Measurements from ENCODE around the gene ST8SIA2. TPM values are rescaled to one million over a fixed set of nuclear protein-coding genes. Genes with fewer than 3 reads are reported as not detected.

ST8SIA2 gene
- total RNA-seq, 5 donors from 2014 or later (not counting 1 experiment from before 2014, with no cell fraction given) = not detected

- Histone ChIP-seq H3K9me3 (no peaks in the 10 kb centered on the region), H3K4me3 (ENCODE audit: control insufficient read depth in 1 of 2, extremely low read depth in 1 of 2, low read length in 1 of 2) (no peak overlapping the region), H3K4me1 (ENCODE audit: control insufficient read depth in 1 of 2, extremely low read depth in 1 of 2, insufficient read depth in 2 of 2, low read length in 2 of 2) (no peaks in the 10 kb centered on the region), H3K27ac (ENCODE audit: low read length) (no peak overlapping the region), H3K36me3 (ENCODE audit: control insufficient read depth in 2 of 2, extremely low read depth in 1 of 2, insufficient read depth in 1 of 2, low read length in 1 of 2) (no peaks in the 10 kb centered on the region), H3K27me3 (replicated peaks in 1 of 2; ENCODE audit: control insufficient read depth in 2 of 2, extremely low read depth in 1 of 2, insufficient read depth in 2 of 2, low read length in 1 of 2) (peaks cover 0 to 5% of the 10 kb centered on the region in 2 experiments)
- POLR2A ChIA-PET = no interaction called here
- H3K27ac Mint-ChIP-seq = no peak overlapping the region
- no peaks in the 10 kb centered on the region for H3K9me3 Mint-ChIP-seq
- no peak for ATAC-seq (replicated peaks in 1 of 4)
- 91% methylated on average over 4 of the region's 6 CpGs for WGBS (ENCODE audit: insufficient coverage)
- no peak overlapping the region for H3K4me3 Mint-ChIP-seq
- no peaks in the 10 kb centered on the region for H3K36me3 Mint-ChIP-seq
- H3K27me3 Mint-ChIP-seq = peaks cover 7 to 11% of the 10 kb centered on the region in 2 donors
- DNase-seq = no peak
- no peaks in the 10 kb centered on the region for H3K4me1 Mint-ChIP-seq
- CTCF ChIA-PET = no interaction called here
Observed at GRCh38 chr15:92365084-92365483, 28.6 kb upstream of the ST8SIA2 start.

GRCh38 chr15:92365906-92366305, 27.8 kb upstream of the ST8SIA2 start:
- Mint-ChIP-seq H3K9me3 (no peaks in the 10 kb centered on the region), H3K27ac (no peak overlapping the region), H3K27me3 (peaks cover 6 to 8% of the 10 kb centered on the region in 2 donors), H3K4me3 (no peak overlapping the region), H3K36me3 (no peaks in the 10 kb centered on the region), H3K4me1 (no peaks in the 10 kb centered on the region)
- WGBS (ENCODE audit: insufficient coverage) = 50% methylated on average over 2 of the region's 3 CpGs
- H3K27ac ChIP-seq (ENCODE audit: low read length) = no peak overlapping the region
- DNase-seq = no peak
- peaks cover 0 to 2% of the 10 kb centered on the region in 2 experiments for H3K27me3 ChIP-seq (replicated peaks in 1 of 2; ENCODE audit: control insufficient read depth in 2 of 2, extremely low read depth in 1 of 2, insufficient read depth in 2 of 2, low read length in 1 of 2)
- no peaks in the 10 kb centered on the region for H3K9me3 ChIP-seq
- no peaks in the 10 kb centered on the region for H3K4me1 ChIP-seq (ENCODE audit: control insufficient read depth in 1 of 2, extremely low read depth in 1 of 2, insufficient read depth in 2 of 2, low read length in 2 of 2)
- CTCF ChIA-PET = no interaction called here
- POLR2A ChIA-PET = no interaction called here
- no peaks in the 10 kb centered on the region for H3K36me3 ChIP-seq (ENCODE audit: control insufficient read depth in 2 of 2, extremely low read depth in 1 of 2, insufficient read depth in 1 of 2, low read length in 1 of 2)
- no peak overlapping the region for H3K4me3 ChIP-seq (ENCODE audit: control insufficient read depth in 1 of 2, extremely low read depth in 1 of 2, low read length in 1 of 2)
- no peak for ATAC-seq (replicated peaks in 1 of 4)

GRCh38 chr15:92366381-92366780, 27.3 kb upstream of the ST8SIA2 start:
- Histone ChIP-seq H3K4me1 (ENCODE audit: control insufficient read depth in 1 of 2, extremely low read depth in 1 of 2, insufficient read depth in 2 of 2, low read length in 2 of 2) (no peaks in the 10 kb centered on the region), H3K27ac (ENCODE audit: low read length) (no peak overlapping the region), H3K9me3 (no peaks in the 10 kb centered on the region), H3K36me3 (ENCODE audit: control insufficient read depth in 2 of 2, extremely low read depth in 1 of 2, insufficient read depth in 1 of 2, low read length in 1 of 2) (no peaks in the 10 kb centered on the region), H3K27me3 (replicated peaks in 1 of 2; ENCODE audit: control insufficient read depth in 2 of 2, extremely low read depth in 1 of 2, insufficient read depth in 2 of 2, low read length in 1 of 2) (peaks cover 0 to under 1% of the 10 kb centered on the region in 2 experiments), H3K4me3 (ENCODE audit: control insufficient read depth in 1 of 2, extremely low read depth in 1 of 2, low read length in 1 of 2) (no peak overlapping the region)
- no peak for ATAC-seq (replicated peaks in 1 of 4)
- Mint-ChIP-seq H3K4me3 (no peak overlapping the region), H3K4me1 (no peaks in the 10 kb centered on the region), H3K9me3 (no peaks in the 10 kb centered on the region), H3K27ac (no peak overlapping the region), H3K27me3 (peaks cover 4 to 8% of the 10 kb centered on the region in 2 donors), H3K36me3 (no peaks in the 10 kb centered on the region)
- ChIA-PET CTCF (no interaction called here), POLR2A (no interaction called here)
- DNase-seq = no peak
- 95% methylated on average over 2 of the region's 5 CpGs for WGBS (ENCODE audit: insufficient coverage)

DNA sequence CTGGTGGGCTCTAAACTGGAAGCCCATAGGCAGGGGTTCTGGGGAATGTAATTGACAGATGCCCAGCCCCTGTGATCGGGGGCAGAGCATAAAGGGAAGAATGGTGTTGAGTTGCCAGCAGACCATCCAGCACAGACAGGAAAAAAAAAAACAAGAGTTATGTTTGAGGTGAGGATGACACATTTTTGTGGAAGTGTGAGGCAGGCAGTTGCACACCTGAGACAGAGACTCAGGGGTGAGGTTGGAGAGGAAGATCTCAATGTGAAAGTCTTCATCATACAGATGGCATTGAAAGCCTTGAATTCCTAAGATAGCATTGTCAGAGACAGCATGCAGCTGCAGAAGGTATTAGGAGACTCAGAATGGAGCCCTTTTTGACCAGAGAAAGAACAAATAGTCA, 18.6 kb upstream of the ST8SIA2 start:
- no peak for ATAC-seq (replicated peaks in 1 of 4)
- Histone ChIP-seq H3K27ac (ENCODE audit: low read length) (no peak overlapping the region), H3K36me3 (ENCODE audit: control insufficient read depth in 2 of 2, extremely low read depth in 1 of 2, insufficient read depth in 1 of 2, low read length in 1 of 2) (no peaks in the 10 kb centered on the region), H3K4me3 (ENCODE audit: control insufficient read depth in 1 of 2, extremely low read depth in 1 of 2, low read length in 1 of 2) (no peak overlapping the region), H3K9me3 (no peaks in the 10 kb centered on the region), H3K4me1 (ENCODE audit: control insufficient read depth in 1 of 2, extremely low read depth in 1 of 2, insufficient read depth in 2 of 2, low read length in 2 of 2) (no peaks in the 10 kb centered on the region), H3K27me3 (replicated peaks in 1 of 2; ENCODE audit: control insufficient read depth in 2 of 2, extremely low read depth in 1 of 2, insufficient read depth in 2 of 2, low read length in 1 of 2) (peaks cover 0 to 6% of the 10 kb centered on the region in 2 experiments)
- Mint-ChIP-seq H3K9me3 (peaks cover 0 to 2% (median under 1%) of the 10 kb centered on the region in 3 donors), H3K27ac (no peak overlapping the region), H3K27me3 (peaks cover 26 to 33% of the 10 kb centered on the region in 2 donors), H3K4me3 (no peak overlapping the region), H3K36me3 (no peaks in the 10 kb centered on the region), H3K4me1 (no peaks in the 10 kb centered on the region)
- POLR2A ChIA-PET = no interaction called here
- no peak for DNase-seq
- WGBS (ENCODE audit: insufficient coverage) = 56% methylated on average over 1 of the region's 1 CpG
- CTCF ChIA-PET = no interaction called here

- Histone ChIP-seq H3K36me3 (ENCODE audit: control insufficient read depth in 2 of 2, extremely low read depth in 1 of 2, insufficient read depth in 1 of 2, low read length in 1 of 2) (no peaks in the 10 kb centered on the region), H3K4me3 (ENCODE audit: control insufficient read depth in 1 of 2, extremely low read depth in 1 of 2, low read length in 1 of 2) (no peak overlapping the region), H3K27me3 (replicated peaks in 1 of 2; ENCODE audit: control insufficient read depth in 2 of 2, extremely low read depth in 1 of 2, insufficient read depth in 2 of 2, low read length in 1 of 2) (peaks cover 0 to 6% of the 10 kb centered on the region in 2 experiments), H3K27ac (ENCODE audit: low read length) (no peak overlapping the region), H3K9me3 (no peaks in the 10 kb centered on the region), H3K4me1 (ENCODE audit: control insufficient read depth in 1 of 2, extremely low read depth in 1 of 2, insufficient read depth in 2 of 2, low read length in 2 of 2) (no peaks in the 10 kb centered on the region)
- DNase-seq = no peak
- CTCF ChIA-PET = no interaction called here
- Mint-ChIP-seq H3K36me3 (no peaks in the 10 kb centered on the region), H3K9me3 (peaks cover 0 to 3% (median 2%) of the 10 kb centered on the region in 3 donors), H3K27ac (no peak overlapping the region), H3K4me1 (no peaks in the 10 kb centered on the region), H3K4me3 (no peak overlapping the region), H3K27me3 (peaks cover 28 to 33% of the 10 kb centered on the region in 2 donors)
- 90% methylated on average over 1 of the region's 3 CpGs for WGBS (ENCODE audit: insufficient coverage)
- POLR2A ChIA-PET = no interaction called here
- ATAC-seq (replicated peaks in 1 of 4) = no peak
Observed at GRCh38 chr15:92376109-92376508, 17.6 kb upstream of the ST8SIA2 start.

DNA sequence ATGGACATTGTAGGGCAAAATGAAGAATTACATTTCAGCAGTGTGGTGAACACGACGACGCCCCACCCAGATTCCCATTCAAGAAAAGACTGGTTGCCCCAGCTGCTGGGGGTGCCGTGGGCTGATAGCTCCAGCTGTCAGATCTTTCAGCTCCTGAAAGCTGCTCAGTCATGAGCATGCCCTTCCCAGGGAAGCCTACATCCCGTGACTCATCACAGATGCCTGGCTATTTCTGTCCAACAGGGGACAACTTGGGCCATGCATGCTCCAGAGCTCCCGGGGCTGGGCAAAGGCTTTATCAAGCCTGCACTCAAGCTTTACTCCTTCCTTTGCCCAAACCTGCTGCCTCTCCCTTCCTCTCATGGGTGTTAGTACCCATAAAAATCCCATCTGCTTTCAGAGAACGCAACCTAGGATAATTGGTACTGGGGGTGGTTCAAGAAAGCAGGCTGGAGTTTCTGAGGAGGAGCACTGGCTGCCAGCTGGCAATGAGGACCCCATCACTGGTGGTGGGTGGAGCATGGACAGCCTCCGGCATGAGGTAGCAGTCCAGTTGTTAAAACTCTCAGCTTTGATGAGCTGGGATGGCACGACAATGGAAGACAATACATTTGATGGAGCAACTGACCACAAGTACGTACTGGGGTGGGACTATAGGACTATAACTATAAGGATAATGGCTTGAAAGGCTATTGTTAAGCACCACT, 16.4 kb upstream of the ST8SIA2 start:
- H3K4me3 ChIP-seq (ENCODE audit: control insufficient read depth in 1 of 2, extremely low read depth in 1 of 2, low read length in 1 of 2) = no peak overlapping the region
- CTCF ChIA-PET = no interaction called here
- no peaks in the 10 kb centered on the region for H3K4me1 ChIP-seq (ENCODE audit: control insufficient read depth in 1 of 2, extremely low read depth in 1 of 2, insufficient read depth in 2 of 2, low read length in 2 of 2)
- POLR2A ChIA-PET = no interaction called here
- WGBS (ENCODE audit: insufficient coverage) = 90% methylated on average over 9 of the region's 10 CpGs
- H3K27me3 Mint-ChIP-seq = peaks cover 26 to 28% of the 10 kb centered on the region in 2 donors
- H3K4me1 Mint-ChIP-seq = no peaks in the 10 kb centered on the region
- peaks cover 0 to 6% of the 10 kb centered on the region in 2 experiments for H3K27me3 ChIP-seq (replicated peaks in 1 of 2; ENCODE audit: control insufficient read depth in 2 of 2, extremely low read depth in 1 of 2, insufficient read depth in 2 of 2, low read length in 1 of 2)
- no peak overlapping the region for H3K4me3 Mint-ChIP-seq
- H3K9me3 Mint-ChIP-seq = peaks cover 0 to 3% (median 2%) of the 10 kb centered on the region in 3 donors
- no peaks in the 10 kb centered on the region for H3K9me3 ChIP-seq
- H3K36me3 ChIP-seq (ENCODE audit: control insufficient read depth in 2 of 2, extremely low read depth in 1 of 2, insufficient read depth in 1 of 2, low read length in 1 of 2) = no peaks in the 10 kb centered on the region
- ATAC-seq (replicated peaks in 1 of 4) (no peak), DNase-seq (no peak)
- H3K27ac Mint-ChIP-seq = no peak overlapping the region
- H3K36me3 Mint-ChIP-seq = no peaks in the 10 kb centered on the region
- H3K27ac ChIP-seq (ENCODE audit: low read length) = no peak overlapping the region

Data from T-cell (primary cell).